ENCODE results near the gene RAB40B.

RAB40B gene

GRCh38 chr17:82737967-82738877 is 39.7 kb upstream of the RAB40B start:
- no peaks in the 10 kb centered on the region for H3K79me2 ChIP-seq (ENCODE audit: control insufficient read depth, insufficient read depth, low read length)
- no peak overlapping the region for H3K4ac ChIP-seq (ENCODE audit: low read depth, low read length)
- DNase-seq: no peak
- H3K27me3 ChIP-seq (ENCODE audit: insufficient read depth, low read length, poor library complexity): no peaks in the 10 kb centered on the region
- H4K8ac ChIP-seq (ENCODE audit: low read depth, low read length): no peak overlapping the region
- H3K23ac ChIP-seq (ENCODE audit: low read length): no peak overlapping the region
- H2AK5ac ChIP-seq (ENCODE audit: low read length): no peak overlapping the region
- no peaks in the 10 kb centered on the region for H3K79me1 ChIP-seq (ENCODE audit: low read length)
- no peak overlapping the region for H3K56ac ChIP-seq (ENCODE audit: low read length)
- H3K18ac ChIP-seq (ENCODE audit: low read length): no peak overlapping the region
- H2BK5ac ChIP-seq (ENCODE audit: low read length): no peak overlapping the region
- H2BK15ac ChIP-seq (replicated peaks; ENCODE audit: low read depth): no peak overlapping the region
- no peak overlapping the region for H4K5ac ChIP-seq (ENCODE audit: low read length)
- no peak overlapping the region for H3K9ac ChIP-seq (ENCODE audit: low read length)
- WGBS (ENCODE audit: extremely low coverage, insufficient coverage, low lambda C conversion rate): no CpG with 5 or more reads among the region's 26 CpGs
- H3K4me2 ChIP-seq (ENCODE audit: low read length): no peak overlapping the region
- H3K36me3 ChIP-seq (ENCODE audit: control insufficient read depth, insufficient read depth, low read length): peaks cover 2% of the 10 kb centered on the region
- no peaks in the 10 kb centered on the region for H3K4me1 ChIP-seq (ENCODE audit: control insufficient read depth, low read depth, low read length)
- no peak overlapping the region for H3K4me3 ChIP-seq (ENCODE audit: low read length)
- H2BK120ac ChIP-seq (ENCODE audit: low read depth, low read length): no peak overlapping the region
- H3K27ac ChIP-seq (ENCODE audit: low read depth, low read length): no peak overlapping the region

GRCh38 chr17:82736511-82737185 is 38.1 kb upstream of the RAB40B start:
- no peak overlapping the region for H3K18ac ChIP-seq (ENCODE audit: low read length)
- H3K36me3 ChIP-seq (ENCODE audit: control insufficient read depth, insufficient read depth, low read length): peaks cover 2% of the 10 kb centered on the region
- H2BK15ac ChIP-seq (replicated peaks; ENCODE audit: low read depth): no peak overlapping the region
- no peak overlapping the region for H3K4me3 ChIP-seq (ENCODE audit: low read length)
- no CpG with 5 or more reads among the region's 18 CpGs for WGBS (ENCODE audit: extremely low coverage, insufficient coverage, low lambda C conversion rate)
- H3K4ac ChIP-seq (ENCODE audit: low read depth, low read length): no peak overlapping the region
- H2BK5ac ChIP-seq (ENCODE audit: low read length): no peak overlapping the region
- DNase-seq: no peak
- no peaks in the 10 kb centered on the region for H3K4me1 ChIP-seq (ENCODE audit: control insufficient read depth, low read depth, low read length)
- H3K27ac ChIP-seq (ENCODE audit: low read depth, low read length): no peak overlapping the region
- no peak overlapping the region for H3K4me2 ChIP-seq (ENCODE audit: low read length)
- H4K5ac ChIP-seq (ENCODE audit: low read length): no peak overlapping the region
- no peaks in the 10 kb centered on the region for H3K79me2 ChIP-seq (ENCODE audit: control insufficient read depth, insufficient read depth, low read length)
- H2AK5ac ChIP-seq (ENCODE audit: low read length): no peak overlapping the region
- no peak overlapping the region for H4K8ac ChIP-seq (ENCODE audit: low read depth, low read length)
- no peak overlapping the region for H3K9ac ChIP-seq (ENCODE audit: low read length)
- no peak overlapping the region for H2BK120ac ChIP-seq (ENCODE audit: low read depth, low read length)
- H3K56ac ChIP-seq (ENCODE audit: low read length): no peak overlapping the region
- no peak overlapping the region for H3K23ac ChIP-seq (ENCODE audit: low read length)
- no peaks in the 10 kb centered on the region for H3K79me1 ChIP-seq (ENCODE audit: low read length)
- no peaks in the 10 kb centered on the region for H3K27me3 ChIP-seq (ENCODE audit: insufficient read depth, low read length, poor library complexity)

GRCh38 chr17:82734987-82735866 is 36.7 kb upstream of the RAB40B start, which contains the start of gene FN3K:
FN3K (plus strand) TSS chr17:82735615; CDS start chr17:82735637, 22 bp downstream.
- Histone ChIP-seq H3K4me2 (ENCODE audit: low read length) (peak within 1 kb of the TSS; percentile 64), H2BK5ac (ENCODE audit: low read length) (no peak within 1 kb of the TSS), H4K5ac (ENCODE audit: low read length) (no peak within 1 kb of the TSS), H3K18ac (ENCODE audit: low read length) (peak within 1 kb of the TSS; percentile 25), H3K23ac (ENCODE audit: low read length) (no peak within 1 kb of the TSS), H3K4me1 (ENCODE audit: control insufficient read depth, low read depth, low read length) (no peaks in the 10 kb centered on the region), H3K36me3 (ENCODE audit: control insufficient read depth, insufficient read depth, low read length) (no peaks in the 10 kb centered on the region), H3K27me3 (ENCODE audit: insufficient read depth, low read length, poor library complexity) (no peaks in the 10 kb centered on the region), H3K79me2 (ENCODE audit: control insufficient read depth, insufficient read depth, low read length) (no peaks in the 10 kb centered on the region), H2BK15ac (replicated peaks; ENCODE audit: low read depth) (no peak within 1 kb of the TSS), H3K27ac (ENCODE audit: low read depth, low read length) (no peak within 1 kb of the TSS), H2AK5ac (ENCODE audit: low read length) (no peak within 1 kb of the TSS), H4K8ac (ENCODE audit: low read depth, low read length) (no peak within 1 kb of the TSS), H2BK120ac (ENCODE audit: low read depth, low read length) (peak within 1 kb of the TSS; percentile 62), H3K4ac (ENCODE audit: low read depth, low read length) (peak within 1 kb of the TSS; percentile 75), H3K4me3 (ENCODE audit: low read length) (peak within 1 kb of the TSS; percentile 47), H3K56ac (ENCODE audit: low read length) (peak within 1 kb of the TSS; percentile 94), H3K79me1 (ENCODE audit: low read length) (no peaks in the 10 kb centered on the region), H3K9ac (ENCODE audit: low read length) (peak within 1 kb of the TSS; percentile 84)
- no CpG with 5 or more reads among the region's 101 CpGs for WGBS (ENCODE audit: extremely low coverage, insufficient coverage, low lambda C conversion rate)
- DNase-seq: peak; percentile 61

- H3K4me2 ChIP-seq (ENCODE audit: low read length): no peak overlapping the region
- H2BK15ac ChIP-seq (replicated peaks; ENCODE audit: low read depth): no peak overlapping the region
- H3K9ac ChIP-seq (ENCODE audit: low read length): no peak overlapping the region
- no peaks in the 10 kb centered on the region for H3K79me1 ChIP-seq (ENCODE audit: low read length)
- H3K18ac ChIP-seq (ENCODE audit: low read length): no peak overlapping the region
- no peaks in the 10 kb centered on the region for H3K36me3 ChIP-seq (ENCODE audit: control insufficient read depth, insufficient read depth, low read length)
- no peak overlapping the region for H3K23ac ChIP-seq (ENCODE audit: low read length)
- no peaks in the 10 kb centered on the region for H3K27me3 ChIP-seq (ENCODE audit: insufficient read depth, low read length, poor library complexity)
- H4K5ac ChIP-seq (ENCODE audit: low read length): no peak overlapping the region
- H2BK5ac ChIP-seq (ENCODE audit: low read length): no peak overlapping the region
- no peak overlapping the region for H3K27ac ChIP-seq (ENCODE audit: low read depth, low read length)
- no peaks in the 10 kb centered on the region for H3K4me1 ChIP-seq (ENCODE audit: control insufficient read depth, low read depth, low read length)
- H3K79me2 ChIP-seq (ENCODE audit: control insufficient read depth, insufficient read depth, low read length): no peaks in the 10 kb centered on the region
- WGBS (ENCODE audit: extremely low coverage, insufficient coverage, low lambda C conversion rate): no CpG with 5 or more reads among the region's 13 CpGs
- H2BK120ac ChIP-seq (ENCODE audit: low read depth, low read length): no peak overlapping the region
- DNase-seq: no peak
- no peak overlapping the region for H2AK5ac ChIP-seq (ENCODE audit: low read length)
- no peak overlapping the region for H3K4me3 ChIP-seq (ENCODE audit: low read length)
- no peak overlapping the region for H3K56ac ChIP-seq (ENCODE audit: low read length)
- no peak overlapping the region for H4K8ac ChIP-seq (ENCODE audit: low read depth, low read length)
- no peak overlapping the region for H3K4ac ChIP-seq (ENCODE audit: low read depth, low read length)
Observed at GRCh38 chr17:82732118-82732743, 33.7 kb upstream of the RAB40B start.

- H3K36me3 ChIP-seq (ENCODE audit: control insufficient read depth, insufficient read depth, low read length): no peaks in the 10 kb centered on the region
- H4K5ac ChIP-seq (ENCODE audit: low read length): no peak overlapping the region
- no peak overlapping the region for H3K4ac ChIP-seq (ENCODE audit: low read depth, low read length)
- H2BK15ac ChIP-seq (replicated peaks; ENCODE audit: low read depth): no peak overlapping the region
- no peak for DNase-seq
- H4K8ac ChIP-seq (ENCODE audit: low read depth, low read length): no peak overlapping the region
- H2BK5ac ChIP-seq (ENCODE audit: low read length): no peak overlapping the region
- no peak overlapping the region for H3K18ac ChIP-seq (ENCODE audit: low read length)
- no CpG with 5 or more reads among the region's 48 CpGs for WGBS (ENCODE audit: extremely low coverage, insufficient coverage, low lambda C conversion rate)
- no peaks in the 10 kb centered on the region for H3K4me1 ChIP-seq (ENCODE audit: control insufficient read depth, low read depth, low read length)
- no peak overlapping the region for H3K56ac ChIP-seq (ENCODE audit: low read length)
- no peak overlapping the region for H3K27ac ChIP-seq (ENCODE audit: low read depth, low read length)
- no peaks in the 10 kb centered on the region for H3K27me3 ChIP-seq (ENCODE audit: insufficient read depth, low read length, poor library complexity)
- H3K79me2 ChIP-seq (ENCODE audit: control insufficient read depth, insufficient read depth, low read length): no peaks in the 10 kb centered on the region
- H3K4me3 ChIP-seq (ENCODE audit: low read length): no peak overlapping the region
- no peak overlapping the region for H2AK5ac ChIP-seq (ENCODE audit: low read length)
- H3K23ac ChIP-seq (ENCODE audit: low read length): no peak overlapping the region
- no peak overlapping the region for H3K4me2 ChIP-seq (ENCODE audit: low read length)
- no peak overlapping the region for H3K9ac ChIP-seq (ENCODE audit: low read length)
- H3K79me1 ChIP-seq (ENCODE audit: low read length): no peaks in the 10 kb centered on the region
- H2BK120ac ChIP-seq (ENCODE audit: low read depth, low read length): no peak overlapping the region
Observed at GRCh38 chr17:82729479-82730260, 31.2 kb upstream of the RAB40B start.
